HL-60 (cell line): ENCODE measurements around the gene CHD9.

ENCODE experiments used
- DNase-seq, 2 experiments: peaks; one replicate each; pipeline ENCODE4 v3.0.0-alpha.2; 2010 to 2020; ENCODE audit warnings: low read depth in 1 of 2, low spot score in 1 of 2
- H3K27ac ChIP-seq: fragments of 250-450 bp; sonication (Bioruptor Pico); replicated peaks from 2 replicates; pipeline ENCODE4 v1.5.1; 2020; ENCODE audit warnings: mild to moderate bottlenecking, moderate library complexity
- H3K27me3 ChIP-seq: fragments of 250-450 bp; sonication (Bioruptor Pico); 2 replicates; pipeline ENCODE4 v1.5.1; 2021; ENCODE audit warnings: mild to moderate bottlenecking, moderate library complexity; ENCODE audit not compliant: insufficient read depth, poor library complexity, severe bottlenecking
- H3K4me3 ChIP-seq: replicated peaks from 2 replicates; pipeline ENCODE4 v1.5.1; 2011; ENCODE audit warnings: mild to moderate bottlenecking, control low read depth, low read length; ENCODE audit not compliant: insufficient read depth
- GABPA ChIP-seq: IDR thresholded peaks from 2 replicates; pipeline ENCODE4 v1.6.1; 2012; ENCODE audit warnings: low read depth
- POLR2AphosphoS5 ChIP-seq: IDR thresholded peaks from 2 replicates; pipeline ENCODE4 v1.6.1; 2012; ENCODE audit warnings: low read depth
- SPI1 ChIP-seq: IDR thresholded peaks from 2 replicates; pipeline ENCODE4 v1.6.1; 2012; ENCODE audit warnings: low read depth, mild to moderate bottlenecking, borderline replicate concordance
- TF ChIP-seq, protein P1 (sequence below): IDR thresholded peaks from 2 replicates; pipeline ENCODE4 v1.6.1; 2012; ENCODE audit warnings: low read depth; ENCODE audit not compliant: insufficient replicate concordance
- TF ChIP-seq, protein P2 (sequence below): IDR thresholded peaks from one replicate; pipeline ENCODE4 v1.5.1; 2011; ENCODE audit warnings: low read length, control low read depth, inconsistent platforms; ENCODE audit not compliant: insufficient read depth

Gene CHD9

DNA sequence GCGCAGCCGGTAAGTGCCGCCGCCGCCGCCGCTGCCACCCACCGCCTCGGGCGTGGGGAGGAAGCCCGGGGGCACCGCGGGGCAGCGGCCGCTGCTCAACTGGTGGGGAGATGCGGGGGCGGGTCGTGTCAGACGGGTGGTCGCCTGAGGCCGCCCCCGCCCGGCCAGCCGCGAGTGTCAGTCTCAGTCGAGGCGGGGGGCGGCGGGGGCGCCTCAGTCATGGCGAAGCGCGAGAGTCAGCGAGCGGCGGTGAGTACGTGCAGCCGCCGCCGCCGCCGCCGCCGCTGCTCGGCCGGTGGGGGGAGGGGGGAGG lies 76.2 kb downstream of the CHD9 start:
- Histone ChIP-seq H3K27ac (peak overlapping the region; percentile 58), H3K4me3 (peak overlapping the region; percentile 81), H3K27me3 (no peaks in the 10 kb centered on the region)
- no peak for DNase-seq
- TF ChIP-seq GABPA, result no peak
- no peak for TF ChIP-seq POLR2AphosphoS5
- TF ChIP-seq, protein P1, sequence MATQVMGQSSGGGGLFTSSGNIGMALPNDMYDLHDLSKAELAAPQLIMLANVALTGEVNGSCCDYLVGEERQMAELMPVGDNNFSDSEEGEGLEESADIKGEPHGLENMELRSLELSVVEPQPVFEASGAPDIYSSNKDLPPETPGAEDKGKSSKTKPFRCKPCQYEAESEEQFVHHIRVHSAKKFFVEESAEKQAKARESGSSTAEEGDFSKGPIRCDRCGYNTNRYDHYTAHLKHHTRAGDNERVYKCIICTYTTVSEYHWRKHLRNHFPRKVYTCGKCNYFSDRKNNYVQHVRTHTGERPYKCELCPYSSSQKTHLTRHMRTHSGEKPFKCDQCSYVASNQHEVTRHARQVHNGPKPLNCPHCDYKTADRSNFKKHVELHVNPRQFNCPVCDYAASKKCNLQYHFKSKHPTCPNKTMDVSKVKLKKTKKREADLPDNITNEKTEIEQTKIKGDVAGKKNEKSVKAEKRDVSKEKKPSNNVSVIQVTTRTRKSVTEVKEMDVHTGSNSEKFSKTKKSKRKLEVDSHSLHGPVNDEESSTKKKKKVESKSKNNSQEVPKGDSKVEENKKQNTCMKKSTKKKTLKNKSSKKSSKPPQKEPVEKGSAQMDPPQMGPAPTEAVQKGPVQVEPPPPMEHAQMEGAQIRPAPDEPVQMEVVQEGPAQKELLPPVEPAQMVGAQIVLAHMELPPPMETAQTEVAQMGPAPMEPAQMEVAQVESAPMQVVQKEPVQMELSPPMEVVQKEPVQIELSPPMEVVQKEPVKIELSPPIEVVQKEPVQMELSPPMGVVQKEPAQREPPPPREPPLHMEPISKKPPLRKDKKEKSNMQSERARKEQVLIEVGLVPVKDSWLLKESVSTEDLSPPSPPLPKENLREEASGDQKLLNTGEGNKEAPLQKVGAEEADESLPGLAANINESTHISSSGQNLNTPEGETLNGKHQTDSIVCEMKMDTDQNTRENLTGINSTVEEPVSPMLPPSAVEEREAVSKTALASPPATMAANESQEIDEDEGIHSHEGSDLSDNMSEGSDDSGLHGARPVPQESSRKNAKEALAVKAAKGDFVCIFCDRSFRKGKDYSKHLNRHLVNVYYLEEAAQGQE, result no peak
- TF ChIP-seq SPI1, result no peak
- TF ChIP-seq, protein P2, sequence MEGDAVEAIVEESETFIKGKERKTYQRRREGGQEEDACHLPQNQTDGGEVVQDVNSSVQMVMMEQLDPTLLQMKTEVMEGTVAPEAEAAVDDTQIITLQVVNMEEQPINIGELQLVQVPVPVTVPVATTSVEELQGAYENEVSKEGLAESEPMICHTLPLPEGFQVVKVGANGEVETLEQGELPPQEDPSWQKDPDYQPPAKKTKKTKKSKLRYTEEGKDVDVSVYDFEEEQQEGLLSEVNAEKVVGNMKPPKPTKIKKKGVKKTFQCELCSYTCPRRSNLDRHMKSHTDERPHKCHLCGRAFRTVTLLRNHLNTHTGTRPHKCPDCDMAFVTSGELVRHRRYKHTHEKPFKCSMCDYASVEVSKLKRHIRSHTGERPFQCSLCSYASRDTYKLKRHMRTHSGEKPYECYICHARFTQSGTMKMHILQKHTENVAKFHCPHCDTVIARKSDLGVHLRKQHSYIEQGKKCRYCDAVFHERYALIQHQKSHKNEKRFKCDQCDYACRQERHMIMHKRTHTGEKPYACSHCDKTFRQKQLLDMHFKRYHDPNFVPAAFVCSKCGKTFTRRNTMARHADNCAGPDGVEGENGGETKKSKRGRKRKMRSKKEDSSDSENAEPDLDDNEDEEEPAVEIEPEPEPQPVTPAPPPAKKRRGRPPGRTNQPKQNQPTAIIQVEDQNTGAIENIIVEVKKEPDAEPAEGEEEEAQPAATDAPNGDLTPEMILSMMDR, result no peak

DNA sequence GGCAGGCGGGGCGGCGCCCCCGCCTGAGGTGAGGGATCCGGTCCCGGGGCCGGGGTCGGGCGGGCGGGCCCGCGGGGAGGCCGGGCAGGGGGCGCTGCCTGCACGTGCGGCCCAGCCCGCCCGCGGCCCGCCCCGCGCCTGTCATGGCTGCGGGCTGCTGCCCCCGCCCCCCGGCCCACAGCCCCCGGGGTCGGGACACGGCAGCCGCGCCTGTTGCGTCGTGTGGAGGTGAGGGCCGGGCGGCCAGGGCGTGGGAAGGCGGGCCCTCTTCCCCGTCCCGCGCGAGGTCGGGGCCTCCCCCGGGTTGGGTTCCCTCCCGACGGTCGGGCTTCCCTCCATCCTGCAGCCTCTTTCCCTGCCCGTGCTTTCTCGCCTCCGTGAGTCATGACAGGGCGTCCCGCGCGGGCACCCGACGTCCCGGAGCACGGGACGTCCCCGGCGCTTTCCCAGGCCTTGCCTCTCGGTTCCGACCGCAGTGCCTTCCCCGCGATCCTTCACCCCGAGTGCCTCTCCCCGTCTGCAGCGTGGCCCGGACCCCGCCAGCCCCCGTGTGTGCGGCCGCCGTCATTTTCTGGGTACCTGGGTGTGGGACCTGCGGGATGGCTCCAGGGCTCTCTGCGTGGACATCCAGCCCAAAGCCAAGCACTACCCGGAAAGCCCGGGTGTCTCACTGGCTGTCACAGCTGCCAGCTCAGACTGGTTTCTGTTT lies 76.7 kb downstream of the CHD9 start:
- DNase-seq, result peak; percentile 28 to 55
- TF ChIP-seq SPI1, result no peak
- TF ChIP-seq, protein P1, result no peak
- no peak for TF ChIP-seq GABPA
- TF ChIP-seq POLR2AphosphoS5, result no peak
- TF ChIP-seq, protein P2, result no peak
- Histone ChIP-seq H3K4me3 (peak overlapping the region; percentile 81), H3K27ac (peak overlapping the region; percentile 68), H3K27me3 (no peaks in the 10 kb centered on the region)

DNA sequence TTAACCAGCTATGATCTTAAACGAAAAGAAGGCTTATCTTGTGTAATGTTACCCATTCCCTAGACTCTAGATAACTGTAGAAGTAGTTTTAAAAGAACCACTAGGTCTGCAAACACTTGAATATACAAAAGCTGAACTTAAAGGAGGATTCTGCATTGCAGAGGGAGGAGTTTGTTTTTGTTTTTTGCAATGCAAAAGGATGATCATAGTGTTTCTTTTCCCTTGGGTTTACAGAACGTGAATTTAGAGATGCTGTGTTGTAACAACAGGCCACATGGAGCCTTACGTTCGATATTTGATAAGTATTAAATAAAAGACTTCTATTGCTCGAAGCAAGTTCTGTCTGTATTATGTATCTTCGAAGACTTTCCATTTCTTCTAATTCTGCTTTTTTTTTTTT lies 77.6 kb downstream of the CHD9 start:
- no peak overlapping the region for H3K27ac ChIP-seq
- no peaks in the 10 kb centered on the region for H3K27me3 ChIP-seq
- no peak for DNase-seq
- H3K4me3 ChIP-seq, result no peak overlapping the region
- TF ChIP-seq GABPA (no peak), SPI1 (no peak), POLR2AphosphoS5 (no peak)
- TF ChIP-seq, protein P1, result no peak
- TF ChIP-seq, protein P2, result no peak
